ENCODE measurements around the gene HOXA9. TPM values are rescaled to one million over a fixed set of nuclear protein-coding genes. Genes with fewer than 3 reads are reported as not detected.

Gene HOXA9
- total and polyA plus RNA-seq, 2 experiments from 2014 or later: not detected

DNA sequence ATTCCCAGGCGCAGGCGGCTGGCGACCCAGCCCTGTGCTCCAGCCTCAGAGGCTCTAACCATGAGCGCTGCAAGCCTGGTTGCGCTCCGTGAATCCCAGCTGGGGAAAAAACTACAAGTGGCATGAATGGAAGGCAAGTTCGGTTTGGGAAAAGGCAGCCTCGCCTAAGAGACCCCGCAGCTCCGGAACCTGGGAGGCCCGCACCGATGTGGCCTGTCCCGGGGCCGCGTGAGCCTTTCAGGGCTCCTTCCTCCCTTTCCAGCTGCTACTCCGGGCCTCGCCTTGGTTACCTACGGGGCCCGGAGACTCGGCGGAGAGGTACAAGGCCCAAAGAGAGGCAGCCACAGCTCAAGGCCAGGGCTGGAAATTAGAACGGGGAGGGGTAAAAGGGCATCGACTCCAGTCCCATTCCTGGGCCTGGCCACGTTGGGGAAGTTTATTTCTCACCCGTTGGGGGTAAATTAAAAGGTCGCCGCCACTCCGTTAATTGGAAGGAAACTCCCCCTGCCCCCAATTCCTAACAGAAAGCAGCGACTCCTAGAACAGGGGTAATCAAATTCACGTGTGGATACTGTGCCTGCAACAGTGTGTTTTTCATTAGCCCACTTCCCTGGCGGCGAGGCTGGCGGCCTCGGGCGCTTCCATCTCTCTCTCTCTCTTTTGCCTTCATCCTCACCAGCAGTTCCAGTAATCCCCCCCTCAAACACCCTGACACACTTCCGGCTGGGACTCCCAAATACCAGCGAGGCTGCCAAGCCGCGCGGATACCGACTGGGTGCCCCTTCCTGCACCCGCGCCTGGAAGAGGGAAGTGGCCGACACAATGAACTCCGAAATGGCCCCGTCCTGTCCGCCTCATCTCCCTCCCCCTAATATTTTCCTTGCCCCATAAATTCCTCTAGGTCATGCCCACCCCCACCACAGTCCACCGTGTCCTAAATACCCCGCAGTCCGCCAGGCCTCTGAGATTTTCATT is 1.5 kb upstream of the HOXA9 start:
- H3K27ac ChIP-seq: no peak overlapping the region
- TF ChIP-seq, protein P1, sequence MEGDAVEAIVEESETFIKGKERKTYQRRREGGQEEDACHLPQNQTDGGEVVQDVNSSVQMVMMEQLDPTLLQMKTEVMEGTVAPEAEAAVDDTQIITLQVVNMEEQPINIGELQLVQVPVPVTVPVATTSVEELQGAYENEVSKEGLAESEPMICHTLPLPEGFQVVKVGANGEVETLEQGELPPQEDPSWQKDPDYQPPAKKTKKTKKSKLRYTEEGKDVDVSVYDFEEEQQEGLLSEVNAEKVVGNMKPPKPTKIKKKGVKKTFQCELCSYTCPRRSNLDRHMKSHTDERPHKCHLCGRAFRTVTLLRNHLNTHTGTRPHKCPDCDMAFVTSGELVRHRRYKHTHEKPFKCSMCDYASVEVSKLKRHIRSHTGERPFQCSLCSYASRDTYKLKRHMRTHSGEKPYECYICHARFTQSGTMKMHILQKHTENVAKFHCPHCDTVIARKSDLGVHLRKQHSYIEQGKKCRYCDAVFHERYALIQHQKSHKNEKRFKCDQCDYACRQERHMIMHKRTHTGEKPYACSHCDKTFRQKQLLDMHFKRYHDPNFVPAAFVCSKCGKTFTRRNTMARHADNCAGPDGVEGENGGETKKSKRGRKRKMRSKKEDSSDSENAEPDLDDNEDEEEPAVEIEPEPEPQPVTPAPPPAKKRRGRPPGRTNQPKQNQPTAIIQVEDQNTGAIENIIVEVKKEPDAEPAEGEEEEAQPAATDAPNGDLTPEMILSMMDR (IDR thresholded peaks at IDR 0.05; ENCODE audit: low read depth, low read length): no peak
- H3K9me3 ChIP-seq (ENCODE audit: low read depth): no peaks in the 10 kb centered on the region
- peaks cover 3% of the 10 kb centered on the region for H3K4me1 ChIP-seq (ENCODE audit: low read depth)
- DNase-seq (ENCODE audit: low read depth in 1 of 2, low spot score in 1 of 2): no peak
- peaks cover 100% of the 10 kb centered on the region for H3K27me3 ChIP-seq
- H3K36me3 ChIP-seq: no peaks in the 10 kb centered on the region
- H3K4me3 ChIP-seq: no peak overlapping the region

DNA sequence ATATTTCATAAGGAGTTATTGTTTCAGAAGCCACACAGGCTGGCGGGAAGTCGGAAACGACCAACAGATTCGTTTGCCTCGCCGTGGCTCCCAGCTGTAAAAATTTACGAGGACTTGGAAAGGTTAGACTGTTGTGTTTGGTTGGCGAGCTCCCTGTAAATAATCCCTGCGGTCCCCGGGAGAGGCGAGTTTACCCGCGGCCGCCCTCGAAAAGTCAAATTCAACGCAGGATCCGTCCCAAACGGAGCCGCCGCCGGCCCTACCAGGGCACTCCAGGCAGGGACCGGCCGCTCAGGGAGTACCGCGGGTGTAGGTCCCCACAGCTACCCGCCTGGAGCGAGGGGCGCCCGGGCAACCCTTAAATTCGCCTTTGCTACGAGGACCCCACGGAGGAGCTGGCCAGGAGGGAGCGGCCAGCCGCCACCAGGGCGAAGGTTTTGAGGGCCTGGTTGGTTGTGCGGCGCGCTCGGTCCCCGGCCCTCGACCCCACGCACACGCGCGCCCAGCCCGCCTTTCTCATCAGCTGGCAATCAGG is 726 bp upstream of the HOXA9 start:
- Histone ChIP-seq H3K9me3 (ENCODE audit: low read depth) (no peaks in the 10 kb centered on the region), H3K36me3 (no peaks in the 10 kb centered on the region), H3K27me3 (peaks cover 100% of the 10 kb centered on the region), H3K4me1 (ENCODE audit: low read depth) (peaks cover 3% of the 10 kb centered on the region), H3K27ac (no peak overlapping the region), H3K4me3 (no peak overlapping the region)
- TF ChIP-seq, protein P1 (IDR thresholded peaks at IDR 0.05; ENCODE audit: low read depth, low read length): no peak
- DNase-seq (ENCODE audit: low read depth in 1 of 2, low spot score in 1 of 2): no peak

DNA sequence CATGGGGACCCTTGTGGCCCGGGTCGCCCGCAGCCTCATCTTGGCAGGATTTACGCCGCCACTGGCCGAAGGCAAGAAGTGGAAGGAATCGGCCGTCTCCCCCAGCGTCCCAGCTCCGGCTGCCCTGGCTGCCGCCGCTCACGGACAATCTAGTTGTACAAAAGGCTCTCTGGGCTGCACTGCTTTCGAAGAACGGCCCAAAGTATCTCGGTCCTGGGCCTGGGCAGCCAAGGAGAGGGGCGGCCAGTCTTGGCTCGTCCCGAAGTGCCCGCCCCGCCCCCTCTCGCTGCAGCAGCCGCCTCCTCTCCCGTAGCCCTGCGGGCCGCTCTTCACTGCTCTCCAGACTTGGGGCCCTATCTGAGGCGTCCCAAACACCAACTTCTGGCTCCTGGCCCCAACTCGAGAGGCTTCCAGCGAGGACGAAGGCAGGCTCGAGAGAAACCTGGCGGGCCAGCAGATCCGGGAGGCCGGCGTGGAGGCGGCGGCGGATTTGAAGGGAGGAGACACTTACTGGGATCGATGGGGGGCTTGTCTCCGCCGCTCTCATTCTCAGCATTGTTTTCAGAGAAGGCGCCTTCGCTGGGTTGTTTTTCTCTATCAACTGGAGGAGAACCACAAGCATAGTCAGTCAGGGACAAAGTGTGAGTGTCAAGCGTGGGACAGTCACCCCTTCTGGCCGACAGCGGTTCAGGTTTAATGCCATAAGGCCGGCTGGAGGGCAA is 809 bp downstream of the HOXA9 start:
- Histone ChIP-seq H3K27me3 (peaks cover 100% of the 10 kb centered on the region), H3K9me3 (ENCODE audit: low read depth) (no peaks in the 10 kb centered on the region), H3K4me3 (no peak overlapping the region), H3K4me1 (ENCODE audit: low read depth) (peaks cover 2% of the 10 kb centered on the region), H3K36me3 (no peaks in the 10 kb centered on the region), H3K27ac (no peak overlapping the region)
- no peak for DNase-seq (ENCODE audit: low read depth in 1 of 2, low spot score in 1 of 2)
- TF ChIP-seq, protein P1 (IDR thresholded peaks at IDR 0.05; ENCODE audit: low read depth, low read length): no peak

DNA sequence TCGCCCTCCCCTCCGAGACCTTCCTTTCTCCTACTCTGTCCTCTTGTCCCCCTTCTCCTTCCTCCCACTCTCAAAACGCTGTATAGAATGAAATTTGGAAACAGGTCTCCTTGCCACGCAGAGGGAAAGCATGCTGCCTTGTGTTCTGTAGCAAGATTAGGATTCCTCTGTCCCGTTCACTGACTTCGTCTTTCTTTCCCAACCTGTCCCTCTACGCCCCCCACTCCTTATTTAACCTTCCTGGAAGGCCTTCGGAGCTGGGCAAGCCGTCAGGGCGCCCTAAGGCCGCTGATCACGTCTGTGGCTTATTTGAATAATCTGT is 1.3 kb downstream of the HOXA9 start:
- Histone ChIP-seq H3K36me3 (no peaks in the 10 kb centered on the region), H3K9me3 (ENCODE audit: low read depth) (no peaks in the 10 kb centered on the region), H3K27ac (no peak overlapping the region), H3K4me1 (ENCODE audit: low read depth) (no peaks in the 10 kb centered on the region), H3K27me3 (peaks cover 100% of the 10 kb centered on the region), H3K4me3 (no peak overlapping the region)
- DNase-seq (ENCODE audit: low read depth in 1 of 2, low spot score in 1 of 2): no peak
- TF ChIP-seq, protein P1 (IDR thresholded peaks at IDR 0.05; ENCODE audit: low read depth, low read length): no peak

DNA sequence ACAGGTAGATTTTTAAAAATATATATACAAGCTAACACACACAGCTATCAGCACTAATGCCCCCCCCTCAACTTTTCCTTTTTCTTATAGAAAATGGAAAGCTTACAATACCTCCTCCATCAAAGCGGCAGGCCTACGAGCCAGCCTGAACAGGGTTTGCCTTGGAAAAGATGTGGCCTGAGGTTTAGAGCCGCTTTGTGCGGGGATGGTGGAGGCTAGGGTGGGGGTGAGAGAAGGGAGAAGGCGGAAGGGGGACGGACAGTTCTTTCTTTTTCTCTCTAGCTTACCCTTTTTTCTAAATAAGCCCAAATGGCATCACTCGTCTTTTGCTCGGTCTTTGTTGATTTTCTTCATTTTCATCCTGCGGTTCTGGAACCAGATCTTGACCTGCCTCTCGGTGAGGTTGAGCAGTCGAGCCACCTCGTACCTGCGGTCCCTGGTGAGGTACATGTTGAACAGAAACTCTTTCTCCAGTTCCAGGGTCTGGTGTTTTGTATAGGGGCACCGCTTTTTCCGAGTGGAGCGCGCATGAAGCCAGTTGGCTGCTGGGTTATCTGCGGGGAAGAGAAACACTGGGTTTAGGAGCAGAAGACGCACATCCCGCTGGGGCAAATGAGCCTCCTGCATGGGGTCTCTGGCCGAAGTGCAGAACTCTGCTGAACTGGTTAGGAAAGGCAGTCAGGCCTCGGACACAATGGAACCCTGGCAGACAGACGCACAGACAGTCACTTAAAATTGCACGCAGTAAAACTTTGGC is 1.9 kb downstream of the HOXA9 start:
- H3K4me3 ChIP-seq: no peak overlapping the region
- no peaks in the 10 kb centered on the region for H3K9me3 ChIP-seq (ENCODE audit: low read depth)
- no peak overlapping the region for H3K27ac ChIP-seq
- no peaks in the 10 kb centered on the region for H3K36me3 ChIP-seq
- no peak for DNase-seq (ENCODE audit: low read depth in 1 of 2, low spot score in 1 of 2)
- H3K4me1 ChIP-seq (ENCODE audit: low read depth): no peaks in the 10 kb centered on the region
- peaks cover 100% of the 10 kb centered on the region for H3K27me3 ChIP-seq
- TF ChIP-seq, protein P1 (IDR thresholded peaks at IDR 0.05; ENCODE audit: low read depth, low read length): no peak
